ENCODE data around the gene COP1.

Gene COP1

GRCh38 chr1:175895966-175896365 lies 311.1 kb downstream of the COP1 start:
- TF ChIP-seq GATA3 (IDR thresholded peaks at IDR 0.05; ENCODE audit: low read depth, low read length): no peak
- TF ChIP-seq GATA2 (IDR thresholded peaks at IDR 0.05; ENCODE audit: low read depth, low read length): no peak
